NCI-H524 (cell line): Measurements from ENCODE around the gene KRI1.
A peak's percentile ranks its signal among the peaks of the same experiment; 100 is the strongest.

Source experiments
- DNase-seq, 2 experiments: peaks; one replicate each; lab custom pipeline; 2025; lab: John Stamatoyannopoulos, UW

The KRI1 gene

GRCh38 chr19:10518444-10519361 lies 47.1 kb downstream of the KRI1 start:
- DNase-seq, result peak; percentile 51 to 84

GRCh38 chr19:10517760-10518443 lies 47.9 kb downstream of the KRI1 start:
- DNase-seq, result peak in 1 of 2 experiments; percentile 34

- peak; percentile 29 to 31 for DNase-seq
These were observed 48.5 kb downstream of the KRI1 start, which contains the start of gene S1PR5 for GRCh38 chr19:10517361-10517759. TSS of gene S1PR5 (minus strand) at chr19:10517447. CDS start at chr19:10515011, 2,436 bp downstream.

GRCh38 chr19:10516671-10517286 lies 49.0 kb downstream of the KRI1 start:
- DNase-seq, result no peak

- DNase-seq, result no peak
These were observed 49.8 kb downstream of the KRI1 start for GRCh38 chr19:10516064-10516385.

GRCh38 chr19:10514211-10515145 lies 51.3 kb downstream of the KRI1 start:
- DNase-seq, result no peak

- no peak for DNase-seq
These were observed 52.6 kb downstream of the KRI1 start for GRCh38 chr19:10513223-10513622.

- peak; percentile 38 to 48 for DNase-seq
These were observed 55.5 kb downstream of the KRI1 start for GRCh38 chr19:10510301-10510802.

- DNase-seq, result no peak
These were observed 57.1 kb downstream of the KRI1 start for GRCh38 chr19:10508707-10509106.

- DNase-seq, result no peak
These were observed 57.8 kb downstream of the KRI1 start for GRCh38 chr19:10508036-10508435.

- peak; percentile 47 to 70 for DNase-seq
These were observed 60.1 kb downstream of the KRI1 start for GRCh38 chr19:10505583-10506229.
